PC-3 (cell line): ENCODE data around the gene CBL.

Experiments
- EZH2phosphoT487 ChIP-seq: fragments of 300-600 bp; sonication (generic); IDR thresholded peaks from 2 replicates; pipeline ENCODE4 v1.6.1; 2018; ENCODE audit warnings: mild to moderate bottlenecking, antibody characterized with exemption, low read length, borderline replicate concordance
- TF ChIP-seq, protein P1 (sequence below): fragments of 300-600 bp; sonication (generic); conservative IDR thresholded peaks from 2 replicates; pipeline ENCODE4 v1.5.1; 2017; ENCODE audit warnings: antibody characterized with exemption, low read depth, mild to moderate bottlenecking, low read length

DNA sequence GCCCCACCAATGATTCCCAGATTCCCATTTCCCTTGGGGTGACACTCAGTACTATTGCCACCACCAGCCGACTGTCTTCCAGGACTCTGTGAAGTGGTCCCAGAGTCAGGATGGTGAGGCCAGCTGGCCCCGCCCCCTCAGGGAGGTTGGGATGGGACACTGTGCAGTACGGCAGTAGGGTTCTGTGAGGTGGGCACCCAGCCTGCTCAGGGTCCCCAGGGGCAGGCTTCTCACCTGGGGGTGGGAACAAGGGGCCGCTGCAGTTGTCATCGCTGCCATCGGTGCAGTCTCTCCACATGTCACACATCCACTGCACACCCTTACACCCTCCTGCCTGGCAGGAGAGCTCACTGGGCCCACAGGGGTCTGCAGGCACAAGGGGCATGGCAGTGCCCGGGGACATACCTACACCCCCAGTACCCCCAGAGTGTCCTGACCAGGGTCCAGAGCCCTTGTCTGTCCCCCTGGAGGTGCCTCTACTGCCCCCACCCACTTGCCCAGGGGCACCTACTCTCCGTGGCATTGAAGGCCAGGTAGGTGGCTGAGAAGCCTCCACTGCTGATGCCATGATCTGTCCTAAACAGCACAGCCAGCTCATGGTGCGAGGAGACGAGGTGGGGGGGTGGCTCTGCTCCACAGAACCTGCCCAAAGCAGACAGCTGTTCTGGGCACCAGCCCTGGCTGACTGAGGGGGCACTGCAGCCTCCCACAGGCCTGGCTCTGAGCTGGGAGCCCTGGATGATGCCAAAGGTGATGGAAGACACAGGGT is 136.4 kb downstream of the CBL start:
- TF ChIP-seq, protein P1, sequence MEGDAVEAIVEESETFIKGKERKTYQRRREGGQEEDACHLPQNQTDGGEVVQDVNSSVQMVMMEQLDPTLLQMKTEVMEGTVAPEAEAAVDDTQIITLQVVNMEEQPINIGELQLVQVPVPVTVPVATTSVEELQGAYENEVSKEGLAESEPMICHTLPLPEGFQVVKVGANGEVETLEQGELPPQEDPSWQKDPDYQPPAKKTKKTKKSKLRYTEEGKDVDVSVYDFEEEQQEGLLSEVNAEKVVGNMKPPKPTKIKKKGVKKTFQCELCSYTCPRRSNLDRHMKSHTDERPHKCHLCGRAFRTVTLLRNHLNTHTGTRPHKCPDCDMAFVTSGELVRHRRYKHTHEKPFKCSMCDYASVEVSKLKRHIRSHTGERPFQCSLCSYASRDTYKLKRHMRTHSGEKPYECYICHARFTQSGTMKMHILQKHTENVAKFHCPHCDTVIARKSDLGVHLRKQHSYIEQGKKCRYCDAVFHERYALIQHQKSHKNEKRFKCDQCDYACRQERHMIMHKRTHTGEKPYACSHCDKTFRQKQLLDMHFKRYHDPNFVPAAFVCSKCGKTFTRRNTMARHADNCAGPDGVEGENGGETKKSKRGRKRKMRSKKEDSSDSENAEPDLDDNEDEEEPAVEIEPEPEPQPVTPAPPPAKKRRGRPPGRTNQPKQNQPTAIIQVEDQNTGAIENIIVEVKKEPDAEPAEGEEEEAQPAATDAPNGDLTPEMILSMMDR, result no peak
- TF ChIP-seq EZH2phosphoT487, result no peak
